A549 treated with CORT108297 at 1 μM for 4 hours (cell line): ENCODE results near the gene MED15. TPM values are rescaled to one million over a fixed set of nuclear protein-coding genes. Genes with fewer than 3 reads are reported as not detected.

Experiments used
- total RNA-seq: library from RNA; stranded (reverse); fragments of 200-300 nt; extraction: Qiagen RNA extraction; gene quantifications from 5 replicates; pipeline ENCODE4 v1.2.3, GENCODE V29; 2022

Gene MED15
- 43.4 to 58.7 TPM (median 55.0 TPM) in 5 replicates for total RNA-seq

GRCh38 chr22:20507253-20508066 is at the start of gene MED15:
Gene MED15 (plus strand): TSS chr22:20507610. CDS start chr22:20507679, 69 bp downstream.

GRCh38 chr22:20494978-20495860 is 12.2 kb upstream of the MED15 start, which contains the start of gene KLHL22:
Gene KLHL22 (minus strand): TSS chr22:20495795. CDS start chr22:20489211, 6,584 bp downstream.

Other genes with a start within 250 kb of the MED15 start
- 5.8 to 13.3 TPM (median 11.6 TPM) in 5 replicates for gene RTN4R, start 239.3 kb upstream of the MED15 start, total RNA-seq
- 30.6 to 48.3 TPM (median 44.7 TPM) in 5 replicates for gene DGCR6L, start 187.6 kb upstream of the MED15 start, total RNA-seq
- 5.4 to 7.2 TPM (median 6.8 TPM) in 5 replicates for gene ZNF74, start 113.5 kb upstream of the MED15 start, total RNA-seq
- gene SCARF2, start 69.8 kb upstream of the MED15 start, total RNA-seq: 0.58 to 1.4 TPM (median 0.95 TPM) in 5 replicates
- gene KLHL22, start 11.8 kb upstream of the MED15 start, total RNA-seq: 7.6 to 11.9 TPM (median 9.8 TPM) in 5 replicates